Hepatocyte (in vitro differentiated cells): ENCODE results near the gene VPS51. TPM values are rescaled to one million over a fixed set of nuclear protein-coding genes. Genes with fewer than 3 reads are reported as not detected.
A peak's percentile ranks its signal among the peaks of the same experiment; 100 is the strongest.

Experiments
- DNase-seq: peaks from one replicate; pipeline ENCODE4 v3.0.0-alpha.2; 2016; ENCODE audit warnings: low spot score
- H2AFZ ChIP-seq: fragments of 200-600 bp; sonication (generic); 2 replicates; pipeline ENCODE4 v1.6.0; 2016; ENCODE audit warnings: antibody characterized with exemption, mild to moderate bottlenecking
- H3K27ac ChIP-seq: fragments of 200-600 bp; sonication (generic); 2 replicates; pipeline ENCODE4 v1.5.1; 2016; ENCODE audit warnings: mild to moderate bottlenecking
- H3K27me3 ChIP-seq: fragments of 200-600 bp; sonication (generic); 2 replicates; pipeline ENCODE4 v1.6.1; 2016
- H3K36me3 ChIP-seq: fragments of 200-600 bp; sonication (generic); replicated peaks from 2 replicates; pipeline ENCODE4 v1.5.1; 2016; ENCODE audit warnings: low read depth; ENCODE audit not compliant: insufficient read depth
- H3K4me1 ChIP-seq: fragments of 200-600 bp; sonication (generic); 2 replicates; pipeline ENCODE4 v1.5.1; 2016; ENCODE audit warnings: mild to moderate bottlenecking, moderate library complexity; ENCODE audit not compliant: insufficient read depth
- H3K4me2 ChIP-seq: fragments of 200-600 bp; sonication (generic); 2 replicates; pipeline ENCODE4 v1.6.0; 2016
- H3K4me3 ChIP-seq: fragments of 200-600 bp; sonication (generic); 2 replicates; pipeline ENCODE4 v1.5.1; 2016; ENCODE audit warnings: mild to moderate bottlenecking
- H3K79me2 ChIP-seq: fragments of 200-600 bp; sonication (generic); 2 replicates; pipeline ENCODE4 v1.6.0; 2017; ENCODE audit warnings: mild to moderate bottlenecking
- H3K9me2 ChIP-seq: fragments of 200-600 bp; sonication (generic); replicated peaks from 2 replicates; pipeline ENCODE4 v1.6.0; 2017; ENCODE audit warnings: mild to moderate bottlenecking; ENCODE audit not compliant: insufficient read depth
- H3K9me3 ChIP-seq: fragments of 200-600 bp; sonication (generic); 2 replicates; pipeline ENCODE4 v1.5.1; 2016; ENCODE audit warnings: low read depth, mild to moderate bottlenecking
- H4K20me1 ChIP-seq: fragments of 200-600 bp; sonication (generic); 2 replicates; pipeline ENCODE4 v1.6.0; 2016; ENCODE audit warnings: mild to moderate bottlenecking; ENCODE audit not compliant: insufficient read depth, poor library complexity, severe bottlenecking
- EZH2 ChIP-seq: fragments of 200-600 bp; sonication (generic); IDR thresholded peaks from 2 replicates; pipeline ENCODE4 v1.6.1; 2016; ENCODE audit warnings: antibody characterized with exemption, mild to moderate bottlenecking, borderline replicate concordance
- EZH2phosphoT487 ChIP-seq: fragments of 200-600 bp; sonication (generic); IDR thresholded peaks from one replicate; pipeline ENCODE4 v1.6.1; 2018; ENCODE audit warnings: antibody characterized with exemption, mild to moderate bottlenecking, low read depth, moderate library complexity; ENCODE audit not compliant: unreplicated experiment, severe bottlenecking
- WGBS: methylation state at CpG from one replicate; pipeline ENCODE4 v1.1.6; 2016; ENCODE audit warnings: low lambda C conversion rate; ENCODE audit errors: missing lambda C conversion rate; 5-methylcytosine and 5-hydroxymethylcytosine counted together
- polyA plus RNA-seq: library from polyadenylated mRNA; unstranded; fragments of >200 nt; fragmentation: Nextera tagmentation; extraction: Ambion mirVana; gene quantifications from 2 replicates; pipeline ENCODE4 v1.2.1, GENCODE V29; 2016
- total RNA-seq: library from RNA; depleted of rRNA; stranded (reverse); fragments of >200 nt; gene quantifications from 2 replicates; pipeline ENCODE4 v1.2.3, GENCODE V29; 2014
- TF ChIP-seq, protein P1 (sequence below): fragments of 200-600 bp; sonication (generic); IDR thresholded peaks from 2 replicates; pipeline ENCODE4 v1.5.1; 2016; ENCODE audit warnings: antibody characterized with exemption, mild to moderate bottlenecking; ENCODE audit not compliant: poor library complexity

The VPS51 gene
- 201 and 242 TPM in 2 replicates for total RNA-seq
- 63.5 and 80.0 TPM in 2 replicates for polyA plus RNA-seq

DNA sequence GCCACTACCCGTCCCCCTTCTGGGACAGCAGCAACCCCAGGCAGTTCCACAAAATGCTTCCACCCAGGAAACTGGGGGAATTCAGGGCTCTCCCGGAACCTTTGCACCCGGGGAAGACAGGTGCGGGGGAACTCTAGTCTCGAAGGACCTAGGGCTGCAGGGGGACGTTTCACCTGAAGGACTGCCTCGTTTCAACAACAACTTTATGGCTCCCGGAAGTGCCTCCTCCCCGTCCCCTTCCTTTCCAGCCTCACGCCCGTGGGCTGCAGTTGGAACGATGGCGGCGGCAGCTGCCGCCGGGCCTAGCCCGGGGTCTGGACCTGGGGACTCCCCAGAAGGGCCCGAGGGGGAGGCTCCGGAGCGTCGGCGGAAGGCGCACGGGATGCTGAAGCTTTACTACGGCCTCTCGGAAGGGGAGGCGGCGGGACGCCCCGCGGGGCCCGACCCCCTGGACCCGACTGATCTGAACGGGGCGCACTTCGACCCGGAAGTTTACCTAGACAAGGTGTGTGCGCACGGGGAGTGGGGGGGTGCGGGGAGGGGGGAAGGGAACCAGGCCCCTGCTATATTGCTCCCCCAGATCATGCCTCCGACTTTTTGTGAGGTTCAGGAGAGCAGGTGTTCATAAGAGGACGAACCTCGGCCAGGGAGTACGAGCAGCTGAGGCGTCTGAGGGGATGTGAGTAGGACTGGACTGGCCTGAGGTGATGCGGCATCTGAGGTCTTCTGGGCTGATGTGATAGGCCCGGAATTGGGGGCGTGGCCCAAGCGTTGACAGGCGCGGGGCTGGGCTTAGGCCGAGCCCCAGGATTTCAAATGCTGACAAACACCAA lies at the start of gene VPS51:
TSS of gene VPS51 (plus strand) at position 241 of the 833 bp plus-strand sequence. CDS start at position 278, 37 bp downstream.
- peak; percentile 95 for DNase-seq
- Histone ChIP-seq H3K79me2 (peaks cover 30% of the 10 kb centered on the region), H4K20me1 (no peaks in the 10 kb centered on the region), H3K36me3 (no peaks in the 10 kb centered on the region), H3K4me3 (peak within 1 kb of the TSS; percentile 78), H3K4me2 (peak within 1 kb of the TSS; percentile 82), H3K27me3 (no peaks in the 10 kb centered on the region), H3K9me3 (no peaks in the 10 kb centered on the region), H2AFZ (peak within 1 kb of the TSS; percentile 100), H3K9me2 (no peaks in the 10 kb centered on the region), H3K4me1 (peaks cover 13% of the 10 kb centered on the region), H3K27ac (peak within 1 kb of the TSS; percentile 97)
- TF ChIP-seq EZH2phosphoT487 (no peak), EZH2 (no peak)
- TF ChIP-seq, protein P1, sequence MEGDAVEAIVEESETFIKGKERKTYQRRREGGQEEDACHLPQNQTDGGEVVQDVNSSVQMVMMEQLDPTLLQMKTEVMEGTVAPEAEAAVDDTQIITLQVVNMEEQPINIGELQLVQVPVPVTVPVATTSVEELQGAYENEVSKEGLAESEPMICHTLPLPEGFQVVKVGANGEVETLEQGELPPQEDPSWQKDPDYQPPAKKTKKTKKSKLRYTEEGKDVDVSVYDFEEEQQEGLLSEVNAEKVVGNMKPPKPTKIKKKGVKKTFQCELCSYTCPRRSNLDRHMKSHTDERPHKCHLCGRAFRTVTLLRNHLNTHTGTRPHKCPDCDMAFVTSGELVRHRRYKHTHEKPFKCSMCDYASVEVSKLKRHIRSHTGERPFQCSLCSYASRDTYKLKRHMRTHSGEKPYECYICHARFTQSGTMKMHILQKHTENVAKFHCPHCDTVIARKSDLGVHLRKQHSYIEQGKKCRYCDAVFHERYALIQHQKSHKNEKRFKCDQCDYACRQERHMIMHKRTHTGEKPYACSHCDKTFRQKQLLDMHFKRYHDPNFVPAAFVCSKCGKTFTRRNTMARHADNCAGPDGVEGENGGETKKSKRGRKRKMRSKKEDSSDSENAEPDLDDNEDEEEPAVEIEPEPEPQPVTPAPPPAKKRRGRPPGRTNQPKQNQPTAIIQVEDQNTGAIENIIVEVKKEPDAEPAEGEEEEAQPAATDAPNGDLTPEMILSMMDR: no peak
- WGBS: 0% methylated on average over 42 of the region's 52 CpGs

DNA sequence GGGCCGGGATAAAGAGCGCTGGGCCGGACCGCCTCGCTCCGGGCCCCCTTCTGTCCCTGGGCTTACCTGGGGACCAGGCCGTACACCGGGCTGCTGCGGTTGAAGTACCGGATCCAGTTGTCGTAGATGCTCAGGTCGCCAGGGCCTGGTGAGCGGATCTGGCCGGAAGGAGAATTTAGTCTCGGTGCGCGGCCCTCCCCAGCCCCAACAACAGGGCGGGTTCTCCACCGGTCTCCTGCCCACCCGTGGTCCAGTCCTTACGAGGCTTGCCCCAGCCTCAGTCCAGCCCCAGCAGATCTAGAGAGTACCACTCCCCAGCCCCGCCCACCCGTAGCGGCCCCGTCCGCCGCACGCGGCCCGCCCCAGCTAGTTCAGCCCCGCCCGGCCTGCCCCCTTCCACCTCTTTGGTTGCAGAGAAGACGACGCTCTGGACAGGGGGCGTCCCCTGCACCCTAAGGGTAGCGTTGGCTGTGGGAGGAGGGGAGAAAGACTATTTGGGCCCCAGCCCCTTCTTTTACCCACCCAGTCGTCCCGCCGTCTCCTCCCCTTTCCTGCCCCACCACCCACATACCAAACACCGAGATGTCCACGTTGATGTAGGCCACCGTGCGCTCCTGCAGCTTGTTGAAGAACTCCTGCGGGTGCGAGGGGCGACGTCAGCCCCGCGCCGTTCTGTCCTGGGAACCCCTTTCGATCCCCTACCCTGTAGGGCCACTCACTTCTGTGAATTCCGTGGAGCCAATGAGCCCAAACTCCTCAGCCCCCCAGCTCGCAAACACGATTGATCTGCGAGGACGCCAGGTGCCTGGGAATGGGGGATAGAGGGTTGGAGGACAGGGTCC lies 48.2 kb upstream of the VPS51 start:
- H3K79me2 ChIP-seq: peaks cover 11% of the 10 kb centered on the region
- H3K27ac ChIP-seq: no peak overlapping the region
- no peak for DNase-seq

DNA sequence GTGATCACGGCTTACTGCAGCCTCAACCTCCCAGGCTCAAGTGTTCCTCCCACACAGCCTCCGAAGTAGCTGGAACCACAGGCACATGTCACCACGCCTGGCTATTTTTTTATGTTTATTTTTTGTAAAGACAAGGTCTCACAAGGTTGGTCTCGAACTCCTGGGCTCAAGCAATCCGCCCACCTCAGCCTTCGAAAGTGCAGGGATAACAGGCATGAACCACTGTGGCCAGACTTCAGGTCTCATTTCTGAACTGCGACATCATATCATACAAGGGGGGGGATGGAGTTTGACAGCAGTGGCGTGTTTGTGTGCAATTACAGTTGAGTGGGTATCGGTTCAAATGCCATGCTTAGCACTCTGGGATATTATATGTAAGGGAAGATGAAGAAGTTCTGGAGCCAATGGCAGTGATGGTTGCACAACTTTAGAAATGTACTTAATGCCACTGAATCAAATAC lies 44.6 kb upstream of the VPS51 start:
- TF ChIP-seq EZH2: no peak
- TF ChIP-seq EZH2phosphoT487: no peak
- TF ChIP-seq, protein P1: no peak
- no peaks in the 10 kb centered on the region for H3K4me1 ChIP-seq
- no peaks in the 10 kb centered on the region for H4K20me1 ChIP-seq
- H3K79me2 ChIP-seq: no peaks in the 10 kb centered on the region
- 83% methylated on average over 9 of the region's 9 CpGs for WGBS
- H3K4me2 ChIP-seq: no peak overlapping the region
- no peaks in the 10 kb centered on the region for H3K9me2 ChIP-seq
- H3K27ac ChIP-seq: no peak overlapping the region
- DNase-seq: no peak
- no peaks in the 10 kb centered on the region for H3K27me3 ChIP-seq
- no peak overlapping the region for H3K4me3 ChIP-seq
- H2AFZ ChIP-seq: no peak overlapping the region
- no peaks in the 10 kb centered on the region for H3K9me3 ChIP-seq
- H3K36me3 ChIP-seq: no peaks in the 10 kb centered on the region

More for the DNA sequence above, 48.2 kb upstream of the VPS51 start:
- H3K4me2 ChIP-seq: peak overlapping the region; percentile 25
- no peaks in the 10 kb centered on the region for H3K9me3 ChIP-seq
- H3K9me2 ChIP-seq: no peaks in the 10 kb centered on the region
- H3K4me3 ChIP-seq: no peak overlapping the region
- H4K20me1 ChIP-seq: no peaks in the 10 kb centered on the region
- no peaks in the 10 kb centered on the region for H3K4me1 ChIP-seq
- WGBS: 75% methylated on average over 39 of the region's 56 CpGs
- H3K27me3 ChIP-seq: no peaks in the 10 kb centered on the region
- no peaks in the 10 kb centered on the region for H3K36me3 ChIP-seq
- TF ChIP-seq, protein P1: no peak
- TF ChIP-seq EZH2phosphoT487: no peak
- H2AFZ ChIP-seq: no peak overlapping the region
